Stimulated activated naive CD8-positive, alpha-beta T cell treated with anti-CD3 and anti-CD28 coated beads, Interleukin-15, Interleukin-2, amounts not matched to agents 100 ng/mL and 50 ng/mL, for 24 hours (primary cell): Measurements from ENCODE around the gene TSC1.

Source experiments
- H3K27ac Mint-ChIP-seq: one replicate; pipeline ENCODE4 v1.8.0; 2021; ENCODE audit warnings: mild to moderate bottlenecking, mixed read lengths
- H3K27me3 Mint-ChIP-seq: one replicate; pipeline ENCODE4 v1.8.0; 2021; ENCODE audit warnings: mixed read lengths
- H3K36me3 Mint-ChIP-seq: one replicate; pipeline ENCODE4 v1.8.0; 2021; ENCODE audit warnings: low read depth, mixed read lengths
- H3K4me1 Mint-ChIP-seq: one replicate; pipeline ENCODE4 v1.8.0; 2021; ENCODE audit warnings: low read depth, mixed read lengths
- H3K4me3 Mint-ChIP-seq: one replicate; pipeline ENCODE4 v1.8.0; 2021; ENCODE audit warnings: mild to moderate bottlenecking, mixed read lengths
- H3K9me3 Mint-ChIP-seq: one replicate; pipeline ENCODE4 v1.8.0; 2021; ENCODE audit warnings: mixed read lengths

The TSC1 gene

DNA sequence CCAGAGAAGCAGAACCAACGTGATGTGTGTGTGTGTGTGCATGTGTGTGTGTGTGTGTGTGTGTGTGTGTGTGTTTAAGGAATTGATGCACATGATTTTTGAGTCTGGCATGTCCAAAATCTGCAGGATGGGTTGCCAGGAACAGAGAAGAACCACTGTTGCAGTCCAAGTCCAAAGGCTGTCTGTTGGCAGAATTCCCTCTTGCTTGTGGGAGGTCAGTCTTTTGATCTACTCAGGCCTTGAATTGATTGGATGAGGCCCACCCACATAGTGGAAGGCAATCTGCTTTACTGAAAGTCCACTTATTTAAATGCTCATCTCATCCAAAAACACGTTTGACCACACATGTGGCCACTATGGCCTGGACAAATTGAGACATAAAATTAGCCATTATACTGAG, 11.4 kb upstream of the TSC1 start:
- Mint-ChIP-seq H3K27ac (no peak overlapping the region), H3K27me3 (peaks cover 4% of the 10 kb centered on the region), H3K36me3 (no peaks in the 10 kb centered on the region), H3K9me3 (peaks cover 8% of the 10 kb centered on the region), H3K4me3 (no peak overlapping the region), H3K4me1 (no peaks in the 10 kb centered on the region)

DNA sequence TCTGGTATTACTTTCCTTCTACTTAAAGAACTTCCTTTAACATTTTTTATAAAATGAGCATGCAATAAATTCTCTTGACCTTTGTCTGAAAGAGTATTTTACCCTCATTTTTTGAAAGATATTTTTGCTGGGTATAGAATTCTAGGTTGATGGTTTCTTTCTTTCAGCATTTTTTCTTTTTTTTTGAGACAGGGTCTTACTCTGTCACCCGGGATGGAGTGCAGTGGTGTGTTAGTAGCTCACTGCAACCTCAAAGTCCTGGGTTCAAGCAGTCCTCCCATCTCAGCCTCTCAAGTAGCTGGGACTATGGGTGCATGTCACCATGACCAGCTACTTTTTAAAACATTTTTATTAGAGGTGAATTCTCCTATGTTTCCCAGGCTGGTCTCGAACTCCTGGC, 10.7 kb upstream of the TSC1 start:
- Mint-ChIP-seq H3K9me3 (peaks cover 8% of the 10 kb centered on the region), H3K4me3 (no peak overlapping the region), H3K4me1 (no peaks in the 10 kb centered on the region), H3K27ac (no peak overlapping the region), H3K36me3 (no peaks in the 10 kb centered on the region), H3K27me3 (peaks cover 4% of the 10 kb centered on the region)

DNA sequence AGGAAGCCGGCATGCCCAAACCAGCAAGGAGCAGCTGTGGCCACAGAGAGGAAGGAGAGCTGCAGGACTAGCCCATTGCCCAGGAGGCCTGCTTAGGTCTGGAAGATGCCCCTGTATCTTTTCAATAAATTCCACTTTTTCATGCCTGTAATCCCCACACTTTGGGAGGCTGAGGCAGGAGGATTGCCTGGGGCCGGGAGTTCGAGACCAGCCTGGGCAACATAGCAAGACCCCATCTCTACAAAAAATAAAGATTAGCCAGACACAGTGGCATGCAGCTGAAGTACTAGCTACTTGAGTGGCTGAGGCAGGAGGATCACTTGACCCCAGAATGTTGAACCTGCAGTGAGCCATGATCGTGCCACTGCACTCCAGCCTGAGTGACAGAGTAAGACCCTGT, 5.3 kb upstream of the TSC1 start:
- H3K9me3 Mint-ChIP-seq, result no peaks in the 10 kb centered on the region
- H3K27me3 Mint-ChIP-seq, result no peaks in the 10 kb centered on the region
- no peaks in the 10 kb centered on the region for H3K36me3 Mint-ChIP-seq
- no peak overlapping the region for H3K4me3 Mint-ChIP-seq
- no peak overlapping the region for H3K27ac Mint-ChIP-seq
- H3K4me1 Mint-ChIP-seq, result peaks cover 4% of the 10 kb centered on the region

DNA sequence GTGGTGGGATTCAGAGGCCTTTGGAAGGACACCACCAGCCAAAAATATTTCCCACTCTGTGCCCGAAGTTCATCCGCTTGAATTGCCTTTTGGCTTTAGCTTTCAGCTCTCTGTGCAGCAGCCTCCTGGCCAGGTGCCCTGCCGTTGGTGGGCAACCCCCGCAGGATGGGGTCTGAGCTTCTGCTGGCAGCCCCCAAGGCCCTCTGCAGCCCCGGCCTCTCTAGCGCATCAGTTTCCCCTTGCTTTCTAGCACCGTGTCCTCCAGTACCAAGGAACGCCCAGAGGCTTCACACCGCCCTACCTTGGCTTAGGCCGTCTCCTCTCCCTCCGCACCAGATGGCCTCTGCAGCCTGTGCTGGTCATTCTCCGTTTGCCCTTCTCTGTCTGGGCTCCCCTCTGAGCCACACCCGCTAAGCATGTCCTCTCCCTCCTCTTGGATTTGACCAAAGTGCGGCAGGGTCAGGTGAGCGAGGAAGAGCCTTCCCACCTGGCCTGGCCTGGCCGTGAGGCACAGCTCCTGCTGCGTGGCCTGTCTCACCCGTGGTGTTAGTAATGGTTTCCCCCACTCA, 4.2 kb upstream of the TSC1 start:
- Mint-ChIP-seq H3K4me3 (no peak overlapping the region), H3K4me1 (peaks cover 9% of the 10 kb centered on the region), H3K27ac (no peak overlapping the region), H3K27me3 (no peaks in the 10 kb centered on the region), H3K36me3 (no peaks in the 10 kb centered on the region), H3K9me3 (no peaks in the 10 kb centered on the region)

DNA sequence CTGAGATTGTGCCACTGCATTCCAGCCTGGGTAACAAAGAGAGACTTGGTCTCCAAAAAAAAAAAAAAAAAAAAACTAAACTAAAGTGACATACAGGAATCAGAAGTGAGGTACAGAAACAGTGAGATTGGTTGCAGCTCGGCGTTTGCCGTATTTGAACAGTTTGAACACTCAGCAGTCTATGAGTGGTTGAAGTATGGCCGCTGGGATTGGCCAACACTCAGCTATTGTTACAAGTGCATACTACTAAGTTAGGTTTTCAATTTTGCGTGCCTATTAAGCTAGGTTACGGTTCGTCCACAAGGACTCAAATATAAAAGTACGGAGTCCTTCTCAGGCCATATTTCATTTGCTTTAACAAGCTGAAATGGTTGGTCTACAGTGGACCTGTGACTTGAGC, 3.3 kb upstream of the TSC1 start:
- Mint-ChIP-seq H3K4me3 (no peak overlapping the region), H3K36me3 (no peaks in the 10 kb centered on the region), H3K4me1 (peaks cover 16% of the 10 kb centered on the region), H3K27ac (no peak overlapping the region), H3K27me3 (no peaks in the 10 kb centered on the region), H3K9me3 (no peaks in the 10 kb centered on the region)

DNA sequence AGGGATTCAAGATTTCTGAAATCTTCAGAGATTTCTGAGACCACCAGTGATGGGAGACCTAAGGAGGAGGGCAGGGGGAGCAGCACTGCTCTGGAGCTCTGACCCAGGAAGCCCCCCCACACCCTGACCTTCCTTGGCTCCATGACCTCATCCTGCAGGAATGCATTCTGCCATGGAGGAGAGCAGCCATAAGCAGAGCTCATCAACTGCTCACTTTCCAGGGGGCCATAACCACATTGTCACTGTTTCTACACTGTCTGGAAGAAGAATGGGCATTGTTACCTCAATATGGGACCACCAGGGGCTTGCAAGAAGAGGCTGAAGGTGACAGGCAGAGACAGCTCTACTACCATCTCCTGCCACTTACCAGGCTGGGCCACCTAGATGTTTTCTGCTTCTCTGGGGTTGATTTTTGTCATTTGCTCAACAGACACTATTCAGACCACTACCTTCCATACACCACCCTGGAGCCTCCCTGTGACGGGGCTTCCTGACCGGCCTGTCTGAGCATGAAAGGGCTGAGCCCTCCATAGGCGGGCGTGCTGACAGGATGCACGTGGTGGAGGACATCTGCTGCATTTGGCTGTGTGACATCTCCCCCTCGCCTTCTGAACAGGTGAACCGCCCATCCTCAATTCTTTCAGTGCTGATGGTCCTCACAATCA, 2.3 kb upstream of the TSC1 start:
- Mint-ChIP-seq H3K4me3 (no peak overlapping the region), H3K27me3 (no peaks in the 10 kb centered on the region), H3K27ac (no peak overlapping the region), H3K9me3 (no peaks in the 10 kb centered on the region), H3K4me1 (peaks cover 24% of the 10 kb centered on the region), H3K36me3 (no peaks in the 10 kb centered on the region)

DNA sequence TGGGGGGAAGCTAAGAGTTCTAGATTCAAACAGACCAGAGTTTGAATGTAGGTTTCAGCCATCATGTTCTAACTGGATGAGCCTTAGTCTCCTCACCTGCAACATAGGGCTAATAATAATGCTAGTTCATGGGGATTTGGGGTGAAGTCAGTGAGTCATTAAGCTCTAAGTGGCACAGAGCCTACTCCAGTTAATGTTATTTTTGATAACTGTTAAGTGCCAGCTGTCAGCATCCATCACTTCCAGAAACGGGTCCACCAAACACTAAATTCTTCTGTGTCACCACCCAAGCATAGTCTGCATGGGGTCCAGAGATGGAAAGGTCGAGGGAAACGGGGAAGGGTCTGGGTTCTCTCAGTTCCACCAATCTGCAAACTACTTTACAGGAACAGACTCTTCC, 1.8 kb upstream of the TSC1 start:
- Mint-ChIP-seq H3K9me3 (no peaks in the 10 kb centered on the region), H3K4me3 (no peak overlapping the region), H3K4me1 (peaks cover 26% of the 10 kb centered on the region), H3K36me3 (no peaks in the 10 kb centered on the region), H3K27me3 (no peaks in the 10 kb centered on the region), H3K27ac (no peak overlapping the region)

DNA sequence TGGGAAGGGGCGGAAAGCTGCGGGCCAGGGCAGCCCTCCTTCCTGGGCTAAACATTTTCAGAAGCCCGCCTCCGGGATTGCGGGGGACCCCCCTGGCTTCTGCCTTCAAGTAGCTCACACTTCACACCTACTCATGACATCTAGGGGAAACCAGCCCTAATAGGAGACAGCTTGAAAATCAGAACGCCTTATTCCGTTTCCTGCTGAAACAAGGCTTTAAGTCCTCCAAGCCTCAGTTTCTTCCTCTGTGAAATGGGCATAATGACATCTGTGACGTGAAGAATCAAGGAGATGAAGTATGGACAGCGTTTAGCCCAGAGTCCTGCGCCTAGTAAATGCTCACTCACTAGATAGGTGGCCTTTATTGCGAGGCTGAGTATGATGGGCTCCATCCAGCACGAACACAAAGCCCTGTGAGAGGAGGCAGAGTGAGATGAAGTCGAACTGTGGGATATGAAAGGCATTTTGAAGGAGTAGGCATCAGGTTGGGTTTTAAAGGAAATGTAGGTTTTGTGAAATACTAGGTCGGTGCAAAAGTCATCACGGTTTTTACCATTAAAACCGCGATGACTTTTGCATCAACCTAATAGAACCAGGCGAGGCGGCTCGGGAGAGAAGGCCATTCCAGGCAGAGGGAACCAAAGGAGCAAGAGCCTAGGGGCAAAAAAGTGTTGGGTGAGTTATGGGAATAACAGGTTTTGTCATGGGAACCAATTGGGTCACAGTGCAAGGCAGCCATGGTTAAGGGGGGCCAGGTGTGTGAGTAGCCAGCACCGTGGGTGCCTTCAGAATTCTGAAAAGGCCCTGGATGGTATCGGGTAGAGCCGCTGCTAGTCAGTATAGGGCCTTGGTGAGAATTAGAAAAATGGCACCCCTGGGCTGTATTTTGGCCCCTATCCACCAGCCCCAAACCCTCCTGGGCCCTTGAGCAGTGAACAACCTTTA, 1.0 kb upstream of the TSC1 start:
- H3K4me3 Mint-ChIP-seq, result peak overlapping the region; percentile 92
- H3K9me3 Mint-ChIP-seq, result no peaks in the 10 kb centered on the region
- H3K27me3 Mint-ChIP-seq, result no peaks in the 10 kb centered on the region
- H3K4me1 Mint-ChIP-seq, result peaks cover 26% of the 10 kb centered on the region
- peak overlapping the region; percentile 98 for H3K27ac Mint-ChIP-seq
- no peaks in the 10 kb centered on the region for H3K36me3 Mint-ChIP-seq

DNA sequence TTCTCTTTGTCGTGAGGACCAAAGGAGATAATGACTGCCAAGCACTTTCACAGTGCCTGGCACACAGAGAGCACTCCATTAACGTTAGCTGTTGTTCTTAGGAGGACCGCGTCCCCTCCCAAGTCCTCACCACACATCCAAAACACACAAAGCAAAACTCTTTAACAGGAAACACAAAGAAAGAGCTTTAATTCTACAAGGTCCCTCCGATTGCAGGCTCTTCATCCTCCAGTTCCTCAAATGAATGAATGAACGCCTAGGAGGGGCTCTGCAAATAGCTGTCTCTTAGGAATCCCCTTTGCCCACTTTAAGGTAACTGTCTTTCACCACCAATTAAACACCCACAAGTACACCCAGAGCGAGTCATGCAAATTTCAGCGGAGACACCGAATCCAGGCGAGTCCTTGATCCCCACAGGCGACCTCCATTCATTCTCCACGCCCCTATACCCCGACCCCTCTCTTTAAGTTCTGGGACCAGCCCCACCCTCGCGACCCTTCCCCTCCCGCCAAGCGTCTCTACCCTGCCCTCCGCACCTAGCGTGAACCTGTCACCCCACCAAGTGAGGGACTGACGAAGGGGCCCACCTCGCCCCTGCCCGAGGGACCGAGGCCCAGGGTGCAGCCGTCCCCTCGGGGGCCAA, 644 bp downstream of the TSC1 start:
- H3K27ac Mint-ChIP-seq, result peak overlapping the region; percentile 86
- H3K4me1 Mint-ChIP-seq, result peaks cover 26% of the 10 kb centered on the region
- H3K27me3 Mint-ChIP-seq, result no peaks in the 10 kb centered on the region
- peak overlapping the region; percentile 92 for H3K4me3 Mint-ChIP-seq
- H3K36me3 Mint-ChIP-seq, result no peaks in the 10 kb centered on the region
- H3K9me3 Mint-ChIP-seq, result no peaks in the 10 kb centered on the region

DNA sequence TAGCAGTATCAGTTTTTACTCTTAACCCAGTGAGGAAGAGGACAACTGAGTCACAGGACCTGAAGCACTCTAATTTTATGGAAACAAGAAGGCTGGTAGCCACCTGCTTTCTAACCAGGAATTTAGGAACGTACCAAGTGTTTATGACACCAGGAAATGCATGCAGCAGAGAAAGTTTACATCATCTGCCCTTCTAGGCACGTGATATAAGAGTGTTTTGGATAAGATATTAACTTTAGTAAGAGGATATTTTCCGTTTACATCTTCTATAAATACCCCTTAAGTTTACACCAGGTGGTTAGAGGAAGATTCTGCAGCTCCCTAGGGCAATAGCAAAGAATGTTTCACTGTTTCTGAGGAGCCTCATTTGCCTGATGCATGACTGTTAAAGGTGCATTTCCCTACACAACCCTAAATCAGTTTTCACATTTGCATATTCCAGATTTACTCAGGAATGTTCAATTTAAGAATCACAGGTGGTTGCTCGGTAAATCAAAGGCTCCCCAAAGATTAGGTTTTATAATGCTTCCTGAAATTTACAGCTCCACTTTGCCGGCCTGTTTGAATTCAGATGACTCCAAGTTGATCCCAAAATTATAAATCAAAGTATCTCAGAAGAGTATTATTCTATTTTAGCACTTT, 1.8 kb downstream of the TSC1 start:
- no peaks in the 10 kb centered on the region for H3K9me3 Mint-ChIP-seq
- H3K36me3 Mint-ChIP-seq, result no peaks in the 10 kb centered on the region
- H3K4me1 Mint-ChIP-seq, result peaks cover 26% of the 10 kb centered on the region
- no peaks in the 10 kb centered on the region for H3K27me3 Mint-ChIP-seq
- H3K4me3 Mint-ChIP-seq, result peak overlapping the region; percentile 92
- H3K27ac Mint-ChIP-seq, result no peak overlapping the region

DNA sequence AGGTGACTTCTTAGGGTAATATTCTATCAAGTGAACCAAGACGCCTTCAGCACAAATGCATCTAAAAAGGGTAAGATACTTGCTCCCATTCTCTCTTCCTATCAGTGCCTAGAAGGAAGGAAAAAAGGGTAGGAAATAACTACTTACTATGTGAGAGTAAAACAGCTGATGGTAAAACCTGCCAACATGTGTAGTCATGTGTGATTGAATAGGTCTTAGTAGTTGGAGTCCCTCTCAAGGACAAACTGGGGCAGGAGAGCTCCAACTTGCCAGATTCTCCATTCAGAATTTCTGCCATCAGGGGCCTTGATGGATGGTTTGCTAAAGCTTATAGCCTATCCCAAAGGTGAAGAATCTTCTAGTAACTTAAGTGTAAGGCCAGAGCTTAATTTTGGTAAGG, 5.2 kb downstream of the TSC1 start:
- no peak overlapping the region for H3K27ac Mint-ChIP-seq
- peaks cover 22% of the 10 kb centered on the region for H3K4me1 Mint-ChIP-seq
- no peaks in the 10 kb centered on the region for H3K9me3 Mint-ChIP-seq
- no peaks in the 10 kb centered on the region for H3K36me3 Mint-ChIP-seq
- no peaks in the 10 kb centered on the region for H3K27me3 Mint-ChIP-seq
- H3K4me3 Mint-ChIP-seq, result no peak overlapping the region

DNA sequence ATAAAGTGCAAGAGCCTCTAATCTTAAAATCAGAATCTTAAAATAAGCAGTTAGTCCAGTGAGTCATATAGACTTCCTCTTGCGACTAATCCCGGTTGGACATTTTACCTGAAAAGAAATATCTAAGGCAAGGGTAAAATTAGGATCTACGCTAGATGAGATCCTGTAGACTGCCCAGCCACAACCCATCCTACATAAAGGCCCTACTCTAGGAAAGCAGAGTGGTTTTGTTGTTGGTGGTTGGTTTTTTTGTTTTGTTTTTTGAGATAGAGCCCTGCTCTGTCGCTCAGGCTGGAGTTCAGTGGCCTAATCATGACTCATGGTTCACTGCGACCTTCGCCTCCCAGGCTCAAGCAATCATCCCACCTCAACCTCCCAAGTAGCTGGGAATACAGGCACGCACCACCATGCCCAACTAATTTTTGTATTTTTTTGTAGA, 6.9 kb downstream of the TSC1 start:
- Mint-ChIP-seq H3K27me3 (no peaks in the 10 kb centered on the region), H3K27ac (no peak overlapping the region), H3K36me3 (peaks cover 4% of the 10 kb centered on the region), H3K9me3 (no peaks in the 10 kb centered on the region), H3K4me3 (no peak overlapping the region), H3K4me1 (peaks cover 8% of the 10 kb centered on the region)

DNA sequence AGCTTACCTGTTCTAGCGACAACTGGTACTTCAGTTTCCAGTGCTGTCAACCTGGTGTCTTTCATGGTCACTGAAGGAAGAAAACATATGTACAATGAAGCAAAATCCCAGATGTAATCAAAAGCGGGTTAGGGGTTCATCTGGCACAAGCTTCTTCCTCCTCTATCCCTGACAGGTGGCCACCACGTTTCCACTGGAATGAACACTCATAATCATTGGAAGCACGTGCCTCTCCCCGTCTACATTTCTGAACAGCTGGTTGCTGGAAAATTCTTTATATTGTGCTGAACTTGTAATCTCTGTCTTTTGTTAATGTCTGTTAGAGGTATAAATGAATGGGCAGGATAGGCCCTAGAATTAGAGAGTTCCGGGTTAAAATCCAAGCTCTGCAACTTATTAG, 9.4 kb downstream of the TSC1 start:
- Mint-ChIP-seq H3K9me3 (no peaks in the 10 kb centered on the region), H3K27me3 (no peaks in the 10 kb centered on the region), H3K27ac (no peak overlapping the region), H3K4me1 (no peaks in the 10 kb centered on the region), H3K36me3 (peaks cover 5% of the 10 kb centered on the region), H3K4me3 (no peak overlapping the region)

DNA sequence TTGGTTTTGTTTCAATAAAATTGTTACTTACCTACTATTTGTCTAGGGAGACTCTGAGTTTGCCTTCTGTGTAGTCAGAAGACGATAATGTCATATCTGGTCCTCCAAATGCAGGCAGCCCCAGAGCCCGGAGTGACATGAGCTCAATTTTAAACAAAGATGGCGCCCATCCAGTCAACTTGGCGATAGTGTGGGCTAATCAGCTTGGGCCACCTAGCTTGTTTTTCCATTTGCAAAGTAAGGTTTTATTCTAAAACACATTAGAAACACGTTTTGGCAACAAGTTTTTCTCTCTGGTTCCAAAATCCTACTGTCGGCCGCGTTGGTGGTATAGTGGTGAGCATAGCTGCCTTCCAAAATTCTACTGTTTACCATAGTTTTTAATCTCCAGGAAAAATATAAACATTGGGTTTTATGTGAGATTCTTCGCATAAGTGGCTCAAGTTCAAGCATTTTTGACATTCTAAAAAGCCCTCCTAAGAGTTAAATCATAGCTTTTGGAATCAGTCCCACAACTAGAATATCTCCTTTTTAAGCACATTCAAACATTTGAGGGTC, 13.2 kb downstream of the TSC1 start:
- Mint-ChIP-seq H3K4me3 (no peak overlapping the region), H3K27ac (no peak overlapping the region), H3K9me3 (no peaks in the 10 kb centered on the region), H3K36me3 (peaks cover 32% of the 10 kb centered on the region), H3K27me3 (no peaks in the 10 kb centered on the region), H3K4me1 (no peaks in the 10 kb centered on the region)
